Measurements from ENCODE around the gene HIPK2.
A peak's percentile ranks its signal among the peaks of the same experiment; 100 is the strongest.

HIPK2 gene

GRCh38 chr7:139532636-139533155 lies 245.1 kb downstream of the HIPK2 start:
- DNase-seq (ENCODE audit: low read depth, low spot score): no peak
- H3K27ac ChIP-seq: no peak overlapping the region

GRCh38 chr7:139531094-139531493 lies 246.7 kb downstream of the HIPK2 start:
- H3K9me3 ChIP-seq (ENCODE audit: low read depth, low read length): no peaks in the 10 kb centered on the region

More at GRCh38 chr7:139532636-139533155, 245.1 kb downstream of the HIPK2 start:
- Histone ChIP-seq H3K4me3 (no peak overlapping the region), H3K9me3 (ENCODE audit: low read depth, low read length) (no peaks in the 10 kb centered on the region), H3K9ac (ENCODE audit: insufficient read length) (no peak overlapping the region), H3K36me3 (ENCODE audit: insufficient read depth, low read length) (no peaks in the 10 kb centered on the region)
- no peak for TF ChIP-seq FOXP2 (optimal IDR thresholded peaks at IDR 0.05; ENCODE audit: control extremely low read depth, extremely low read length, insufficient read depth)
- TF ChIP-seq POLR2AphosphoS5 (IDR thresholded peaks at IDR 0.05; ENCODE audit: borderline replicate concordance, low read depth, low read length): no peak
- TF ChIP-seq EZH2 (IDR thresholded peaks at IDR 0.05): no peak

DNA sequence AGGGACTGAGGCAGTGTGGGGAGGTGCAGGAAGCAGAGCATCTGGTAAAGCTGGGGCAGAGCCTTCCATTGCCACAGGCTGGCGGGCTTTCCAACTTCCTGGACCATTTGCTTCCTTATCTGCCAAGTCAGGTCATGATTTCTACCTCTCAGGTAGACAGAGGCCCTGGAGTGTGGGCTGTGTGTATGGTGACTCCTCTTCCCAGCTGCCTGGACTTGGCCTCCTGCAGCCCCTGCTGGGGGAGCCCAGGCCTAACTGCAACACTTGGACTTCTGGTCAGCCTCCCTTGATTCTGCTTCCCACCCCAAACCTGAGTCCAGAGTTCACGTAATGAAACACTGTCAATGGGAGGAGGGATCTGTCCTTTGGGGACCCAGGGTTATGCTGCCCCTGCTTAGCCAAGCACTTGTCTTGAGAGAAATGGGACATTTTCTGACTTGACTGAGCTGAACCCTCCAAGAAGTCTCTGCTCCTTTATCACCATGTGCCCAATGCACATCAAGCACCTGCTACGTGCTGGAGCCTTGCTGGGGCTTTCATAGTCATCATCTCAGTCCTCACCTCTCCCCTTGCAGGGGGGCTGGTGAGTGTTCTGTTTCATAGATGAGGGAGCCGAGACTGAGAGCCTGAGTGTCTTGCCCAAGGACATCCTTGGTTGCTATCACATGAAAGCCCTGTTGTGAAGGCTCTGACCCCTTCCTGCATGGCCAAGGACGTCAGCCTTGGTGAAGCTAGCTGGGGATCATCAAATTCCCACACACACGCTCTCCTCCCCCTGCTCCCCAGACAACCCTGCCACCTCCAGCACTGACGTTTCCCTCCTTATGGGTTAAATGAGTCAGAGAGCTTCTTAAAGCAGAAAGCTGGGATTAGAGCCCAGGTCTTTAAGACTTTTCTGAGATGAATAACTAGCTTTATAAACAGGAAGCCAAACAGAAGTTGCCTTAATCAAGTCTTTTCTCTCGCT lies 250.9 kb downstream of the HIPK2 start:
- Histone ChIP-seq H3K4me3 (peak overlapping the region; percentile 75), H3K9me3 (ENCODE audit: low read depth, low read length) (no peaks in the 10 kb centered on the region), H3K36me3 (ENCODE audit: insufficient read depth, low read length) (no peaks in the 10 kb centered on the region), H3K27ac (peak overlapping the region; percentile 96), H3K9ac (ENCODE audit: insufficient read length) (peak overlapping the region; percentile 52)
- DNase-seq (ENCODE audit: low read depth, low spot score): peak; percentile 66
- TF ChIP-seq POLR2AphosphoS5 (IDR thresholded peaks at IDR 0.05; ENCODE audit: borderline replicate concordance, low read depth, low read length) (no peak), FOXP2 (optimal IDR thresholded peaks at IDR 0.05; ENCODE audit: control extremely low read depth, extremely low read length, insufficient read depth) (no peak), EZH2 (IDR thresholded peaks at IDR 0.05) (no peak)

More at GRCh38 chr7:139531094-139531493, 246.7 kb downstream of the HIPK2 start:
- no peak for DNase-seq (ENCODE audit: low read depth, low spot score)
- Histone ChIP-seq H3K36me3 (ENCODE audit: insufficient read depth, low read length) (no peaks in the 10 kb centered on the region), H3K9ac (ENCODE audit: insufficient read length) (no peak overlapping the region), H3K27ac (no peak overlapping the region), H3K4me3 (no peak overlapping the region)
- TF ChIP-seq POLR2AphosphoS5 (IDR thresholded peaks at IDR 0.05; ENCODE audit: borderline replicate concordance, low read depth, low read length): no peak
- TF ChIP-seq EZH2 (IDR thresholded peaks at IDR 0.05): no peak
- no peak for TF ChIP-seq FOXP2 (optimal IDR thresholded peaks at IDR 0.05; ENCODE audit: control extremely low read depth, extremely low read length, insufficient read depth)

DNA sequence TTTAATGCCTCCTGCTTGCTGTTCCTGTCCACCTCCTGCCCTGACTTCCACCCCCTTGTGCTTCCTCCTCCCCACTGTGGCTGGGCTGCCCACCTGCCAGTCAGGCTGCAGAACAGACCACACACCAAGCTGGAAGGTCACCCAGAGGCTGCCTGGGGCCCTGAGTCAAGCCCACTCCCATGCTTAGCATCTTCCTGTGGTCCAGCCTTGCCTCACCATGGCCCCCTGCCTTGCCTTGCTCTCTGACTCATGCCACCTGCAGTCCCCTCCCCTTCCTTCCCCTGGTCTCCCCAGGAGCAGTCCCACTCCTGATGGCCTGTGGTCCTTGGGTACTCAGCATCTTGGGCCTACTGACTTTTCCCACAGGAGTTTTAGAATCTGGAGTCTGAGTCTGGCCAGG lies 252.0 kb downstream of the HIPK2 start:
- H3K27ac ChIP-seq: no peak overlapping the region
- TF ChIP-seq POLR2AphosphoS5 (IDR thresholded peaks at IDR 0.05; ENCODE audit: borderline replicate concordance, low read depth, low read length) (no peak), EZH2 (IDR thresholded peaks at IDR 0.05) (no peak), FOXP2 (optimal IDR thresholded peaks at IDR 0.05; ENCODE audit: control extremely low read depth, extremely low read length, insufficient read depth) (no peak)
- H3K9me3 ChIP-seq (ENCODE audit: low read depth, low read length): no peaks in the 10 kb centered on the region
- H3K9ac ChIP-seq (ENCODE audit: insufficient read length): no peak overlapping the region
- H3K4me3 ChIP-seq: no peak overlapping the region
- DNase-seq (ENCODE audit: low read depth, low spot score): no peak
- no peaks in the 10 kb centered on the region for H3K36me3 ChIP-seq (ENCODE audit: insufficient read depth, low read length)

DNA sequence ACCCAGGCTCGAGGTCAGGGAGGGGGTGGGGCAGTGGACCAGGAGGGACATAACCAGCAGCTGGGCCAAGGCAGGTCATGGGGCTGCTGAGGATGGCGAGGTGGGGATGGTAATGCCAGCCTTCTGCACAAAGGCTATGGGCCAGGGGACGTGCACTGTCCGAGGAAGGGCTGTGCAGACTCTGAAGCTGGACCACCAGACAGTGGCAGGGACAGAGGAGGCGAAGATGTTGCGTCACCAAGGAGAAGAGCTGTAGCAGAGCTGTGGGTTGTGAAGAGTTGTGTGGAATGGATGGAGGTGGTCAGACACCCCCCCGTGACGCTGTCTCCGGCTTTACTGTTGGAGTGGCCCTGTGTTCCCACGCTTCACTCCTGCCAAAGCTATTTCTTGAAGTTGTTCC lies 252.6 kb downstream of the HIPK2 start:
- Histone ChIP-seq H3K4me3 (no peak overlapping the region), H3K27ac (no peak overlapping the region), H3K36me3 (ENCODE audit: insufficient read depth, low read length) (no peaks in the 10 kb centered on the region), H3K9me3 (ENCODE audit: low read depth, low read length) (no peaks in the 10 kb centered on the region), H3K9ac (ENCODE audit: insufficient read length) (no peak overlapping the region)
- no peak for DNase-seq (ENCODE audit: low read depth, low spot score)
- TF ChIP-seq POLR2AphosphoS5 (IDR thresholded peaks at IDR 0.05; ENCODE audit: borderline replicate concordance, low read depth, low read length): no peak
- no peak for TF ChIP-seq FOXP2 (optimal IDR thresholded peaks at IDR 0.05; ENCODE audit: control extremely low read depth, extremely low read length, insufficient read depth)
- TF ChIP-seq EZH2 (IDR thresholded peaks at IDR 0.05): no peak

- Histone ChIP-seq H3K9ac (ENCODE audit: insufficient read length) (no peak overlapping the region), H3K9me3 (ENCODE audit: low read depth, low read length) (no peaks in the 10 kb centered on the region), H3K36me3 (ENCODE audit: insufficient read depth, low read length) (no peaks in the 10 kb centered on the region), H3K4me3 (no peak overlapping the region), H3K27ac (no peak overlapping the region)
- no peak for DNase-seq (ENCODE audit: low read depth, low spot score)
- TF ChIP-seq FOXP2 (optimal IDR thresholded peaks at IDR 0.05; ENCODE audit: control extremely low read depth, extremely low read length, insufficient read depth) (no peak), POLR2AphosphoS5 (IDR thresholded peaks at IDR 0.05; ENCODE audit: borderline replicate concordance, low read depth, low read length) (no peak), EZH2 (IDR thresholded peaks at IDR 0.05) (no peak)
Measured at GRCh38 chr7:139523968-139524815, 253.6 kb downstream of the HIPK2 start.

DNA sequence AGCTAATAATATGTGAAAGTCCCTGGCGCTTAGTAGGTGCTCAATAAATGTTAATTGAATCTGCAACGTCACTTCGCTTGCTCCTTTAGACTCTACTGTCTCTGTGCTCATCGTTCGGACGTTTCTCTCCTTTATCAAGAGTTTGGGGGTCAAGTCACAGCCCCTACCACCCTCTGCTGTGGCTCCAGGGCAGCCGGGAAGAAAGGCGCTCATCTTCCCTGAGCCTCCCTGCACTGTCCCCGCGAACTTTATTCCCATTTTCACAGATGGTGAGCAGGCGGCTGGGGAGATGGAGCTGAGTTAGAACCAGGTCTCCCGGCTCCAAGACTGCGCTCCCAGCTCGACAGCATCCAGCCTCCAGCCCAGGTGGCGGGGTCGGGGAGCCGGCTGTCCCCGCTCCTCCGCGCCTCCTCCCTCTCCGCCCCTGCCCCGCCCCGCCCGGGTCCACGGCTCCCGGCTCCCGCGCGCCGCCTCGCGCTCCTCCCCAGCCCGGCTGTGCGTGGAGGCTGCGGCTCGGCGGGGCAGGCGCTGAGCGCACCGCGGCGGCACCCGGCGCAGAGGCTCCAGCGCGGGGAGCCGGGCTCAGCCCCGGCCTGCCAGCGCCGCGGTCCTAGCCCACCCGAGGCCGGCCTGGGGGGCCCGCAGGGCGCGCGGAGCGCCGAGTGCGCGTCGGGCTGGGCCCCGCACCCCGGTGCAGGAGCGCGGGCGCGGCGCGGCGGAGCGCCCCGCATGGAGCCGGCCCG lies 254.4 kb downstream of the HIPK2 start, which contains the start of gene CLEC2L:
CLEC2L (plus strand) TSS at position 487 of the 743 bp plus-strand sequence; CDS start at position 730, 243 bp downstream.
- H3K4me3 ChIP-seq: peak within 1 kb of the TSS; percentile 61
- no peak within 1 kb of the TSS for H3K27ac ChIP-seq
- H3K36me3 ChIP-seq (ENCODE audit: insufficient read depth, low read length): no peaks in the 10 kb centered on the region
- TF ChIP-seq POLR2AphosphoS5 (IDR thresholded peaks at IDR 0.05; ENCODE audit: borderline replicate concordance, low read depth, low read length) (no peak), EZH2 (IDR thresholded peaks at IDR 0.05) (no peak), FOXP2 (optimal IDR thresholded peaks at IDR 0.05; ENCODE audit: control extremely low read depth, extremely low read length, insufficient read depth) (no peak)
- DNase-seq (ENCODE audit: low read depth, low spot score): no peak
- no peak within 1 kb of the TSS for H3K9ac ChIP-seq (ENCODE audit: insufficient read length)
- H3K9me3 ChIP-seq (ENCODE audit: low read depth, low read length): no peaks in the 10 kb centered on the region
